HCT116 (cell line): ENCODE data around the gene TPP1. TPM values are rescaled to one million over a fixed set of nuclear protein-coding genes. Genes with fewer than 3 reads are reported as not detected.
A peak's percentile ranks its signal among the peaks of the same experiment; 100 is the strongest.

ENCODE experiments used
- ATAC-seq: fragments of 200-7000 bp; cut with Tn5 transposase; 2 replicates; pipeline ENCODE4 v1.9.1; 2020; ENCODE audit warnings: mild to moderate bottlenecking, moderate library complexity
- Bru-seq: library from RNA; stranded (reverse); fragments of 400-500 nt; gene quantifications from one replicate; lab custom pipeline; 2021; lab: Mats Ljungman, UMichigan
- BruChase-seq, 2 experiments: library from RNA; stranded (reverse); fragments of 400-500 nt; gene quantifications; one replicate each; lab custom pipeline; 2021; lab: Mats Ljungman, UMichigan
- BruUV-seq: library from RNA; stranded (reverse); fragments of 400-500 nt; replicated peaks from 2 replicates; lab custom pipeline; 2021; lab: Mats Ljungman, UMichigan
- CTCF ChIA-PET: fragments of 300-600 bp; sonication (Branson Sonifier 250); formaldehyde crosslinking; loops from one replicate; lab custom pipeline; 2021; ENCODE audit warnings: antibody characterized with exemption; lab: Charles Lee
- POLR2A ChIA-PET: fragments of 300-600, 350-600 bp; sonication (Branson Sonifier 250); formaldehyde crosslinking; loops from one replicate; lab custom pipeline; 2021; ENCODE audit warnings: antibody characterized with exemption; lab: Charles Lee
- RAD21 ChIA-PET, 2 experiments: fragments of 300-600 bp; sonication (Branson Sonifier 250); formaldehyde crosslinking; loops; one replicate each; lab custom pipeline; 2023; ENCODE audit warnings: low total read pairs in 2 of 2; ENCODE audit not compliant: uncharacterized antibody in 2 of 2, unreplicated experiment in 2 of 2, low non-redundant PET in 1 of 2; lab: Charles Lee
- DNase-seq: peaks from one replicate; pipeline ENCODE4 v3.0.0-alpha.2; 2010; ENCODE audit warnings: low read depth, low spot score
- H2AFZ ChIP-seq: fragments of 200-600 bp; shearing (Covaris generic), sonication (generic); 2 replicates; pipeline ENCODE4 v1.6.1; 2017; ENCODE audit warnings: low read depth, mixed run types, mixed read lengths, antibody characterized with exemption, low read length; ENCODE audit not compliant: poor library complexity, severe bottlenecking
- H3K27ac ChIP-seq: 2 replicates; pipeline ENCODE4 v1.5.1; 2012; ENCODE audit warnings: low read depth, low read length
- H3K27me3 ChIP-seq: fragments of 200-600 bp; sonication (generic); 2 replicates; pipeline ENCODE4 v1.6.1; 2016; ENCODE audit warnings: mixed run types, low read length, mixed read lengths; ENCODE audit not compliant: insufficient read depth
- H3K36me3 ChIP-seq, 2 experiments: fragments of 200-500 bp in 1 of 2; fragments of 200-600 bp in 1 of 2; sonication (Bioruptor generic) in 1 of 2; sonication (generic) in 1 of 2; 2 replicates each; pipeline versions ENCODE4 v1.5.1 to v1.6.1; 2014 to 2016; ENCODE audit warnings: low read length in 2 of 2, inconsistent platforms in 1 of 2, mixed read lengths in 1 of 2, mixed run types in 1 of 2; ENCODE audit not compliant: insufficient read depth in 2 of 2, control insufficient read depth in 1 of 2
- H3K4me1 ChIP-seq, 2 experiments: fragments of 200-600 bp in 1 of 2; sonication (generic) in 1 of 2; 2 replicates each; pipeline versions ENCODE4 v1.5.1 to v1.6.1; 2012 to 2017; ENCODE audit warnings: low read length in 2 of 2, inconsistent platforms in 1 of 2, mild to moderate bottlenecking in 1 of 2, mixed read lengths in 1 of 2, mixed run types in 1 of 2, moderate library complexity in 1 of 2; ENCODE audit not compliant: insufficient read depth in 2 of 2, control insufficient read depth in 1 of 2
- H3K4me2 ChIP-seq: fragments of 200-600 bp; sonication (generic); 2 replicates; pipeline ENCODE4 v1.6.1; 2017; ENCODE audit warnings: mixed run types, low read length, mixed read lengths
- H3K4me3 ChIP-seq, 2 experiments: fragments of 200-600 bp in 1 of 2; sonication (generic) in 1 of 2; replicated peaks in 1 of 2; 2 replicates each; pipeline ENCODE4 v1.5.1; 2011 to 2016; ENCODE audit warnings: low read length in 2 of 2, control low read depth in 1 of 2, low read depth in 1 of 2, mild to moderate bottlenecking in 1 of 2, mixed read lengths in 1 of 2, mixed run types in 1 of 2
- H3K79me2 ChIP-seq: fragments of 200-600 bp; sonication (generic); 2 replicates; pipeline ENCODE4 v1.6.1; 2017; ENCODE audit warnings: mild to moderate bottlenecking, mixed run types, low read length, moderate library complexity, mixed read lengths; ENCODE audit not compliant: insufficient read depth
- H3K9ac ChIP-seq: fragments of 200-600 bp; sonication (generic); 2 replicates; pipeline ENCODE4 v1.6.1; 2016; ENCODE audit warnings: low read length, mixed read lengths
- H3K9me2 ChIP-seq: fragments of 200-600 bp; sonication (generic), shearing (Covaris generic); 2 replicates; pipeline ENCODE4 v1.6.1; 2017; ENCODE audit warnings: mixed run types, mild to moderate bottlenecking, moderate library complexity; ENCODE audit not compliant: insufficient read depth
- H3K9me3 ChIP-seq, 2 experiments: fragments of 200-500 bp in 1 of 2; fragments of 200-600 bp in 1 of 2; sonication (Bioruptor generic) in 1 of 2; sonication (generic) in 1 of 2; 2 replicates each; pipeline ENCODE4 v1.6.1; 2014 to 2017; ENCODE audit warnings: low read length in 2 of 2, mixed read lengths in 2 of 2, inconsistent platforms in 1 of 2, low read depth in 1 of 2, mild to moderate bottlenecking in 1 of 2, mixed run types in 1 of 2, moderate library complexity in 1 of 2; ENCODE audit not compliant: control insufficient read depth in 1 of 2, insufficient read depth in 1 of 2
- H4K20me1 ChIP-seq: fragments of 200-600 bp; sonication (generic), shearing (Covaris generic); 2 replicates; pipeline ENCODE4 v1.6.1; 2017; ENCODE audit warnings: mixed run types, mild to moderate bottlenecking, moderate library complexity; ENCODE audit not compliant: insufficient read depth
- CEBPB ChIP-seq: IDR thresholded peaks from 2 replicates; pipeline ENCODE4 v1.6.1; 2012; ENCODE audit warnings: low read depth
- JUND ChIP-seq: IDR thresholded peaks from 2 replicates; pipeline ENCODE4 v1.6.1; 2012
- POLR2A ChIP-seq: IDR thresholded peaks from 2 replicates; pipeline ENCODE4 v1.7.0; 2011; ENCODE audit warnings: borderline replicate concordance; ENCODE audit not compliant: insufficient read depth, insufficient read length; ENCODE audit errors: extremely low read depth
- POLR2AphosphoS5 ChIP-seq: IDR thresholded peaks from 2 replicates; pipeline ENCODE4 v1.6.1; 2011; ENCODE audit warnings: mild to moderate bottlenecking, low read depth, low read length, moderate library complexity
- SIN3A ChIP-seq: IDR thresholded peaks from 2 replicates; pipeline ENCODE4 v1.6.1; 2012; ENCODE audit warnings: low read depth
- SP1 ChIP-seq: IDR thresholded peaks from 2 replicates; pipeline ENCODE4 v1.6.1; 2012; ENCODE audit warnings: low read depth
- intact Hi-C: fragments of 100-400 bp; cut with micrococcal nuclease; formaldehyde crosslinking; loops from 2 replicates; pipeline ENCODE4 v1.10.0; 2022
- long read RNA-seq: library from polyadenylated mRNA; unstranded; transcript quantifications from one replicate; pipeline ENCODE4 v2.0.0, GENCODE V29; 2021; ENCODE audit not compliant: unreplicated experiment
- polyA plus RNA-seq: library from polyadenylated mRNA; unstranded; fragments of >200 nt; gene quantifications from 2 replicates; pipeline ENCODE4 v1.2.1, GENCODE V29; 2012; ENCODE audit warnings: missing spikeins
- total RNA-seq: library from RNA; stranded (reverse); gene quantifications from one replicate; pipeline ENCODE4 v1.2.1, GENCODE V29; 2021; ENCODE audit not compliant: unreplicated experiment
- TF ChIP-seq, protein P1 (sequence below): IDR thresholded peaks from 2 replicates; pipeline ENCODE4 v1.6.1; 2012

TPP1 gene
- total RNA-seq (44.7 TPM), Bru-seq, nascent RNA (percentile 73 among the genes with signal in this experiment), BruChase-seq, experiment 1, labeled RNA remaining after a 6-hour chase (percentile 94 among the genes with signal in this experiment), BruChase-seq, experiment 2, labeled RNA remaining after a 2-hour chase (percentile 91 among the genes with signal in this experiment)
- 43.6 and 44.2 TPM in 2 replicates for polyA plus RNA-seq
- long read RNA-seq, transcript TPP1-201 (13 exons, 3,560 nt) = major isoform, 16 of 40 reads
- long read RNA-seq, partial matches to known transcripts = 10 of 40 reads
- long read RNA-seq, other reads (novel, unspliced or antisense) = 8 of 40 reads

DNA sequence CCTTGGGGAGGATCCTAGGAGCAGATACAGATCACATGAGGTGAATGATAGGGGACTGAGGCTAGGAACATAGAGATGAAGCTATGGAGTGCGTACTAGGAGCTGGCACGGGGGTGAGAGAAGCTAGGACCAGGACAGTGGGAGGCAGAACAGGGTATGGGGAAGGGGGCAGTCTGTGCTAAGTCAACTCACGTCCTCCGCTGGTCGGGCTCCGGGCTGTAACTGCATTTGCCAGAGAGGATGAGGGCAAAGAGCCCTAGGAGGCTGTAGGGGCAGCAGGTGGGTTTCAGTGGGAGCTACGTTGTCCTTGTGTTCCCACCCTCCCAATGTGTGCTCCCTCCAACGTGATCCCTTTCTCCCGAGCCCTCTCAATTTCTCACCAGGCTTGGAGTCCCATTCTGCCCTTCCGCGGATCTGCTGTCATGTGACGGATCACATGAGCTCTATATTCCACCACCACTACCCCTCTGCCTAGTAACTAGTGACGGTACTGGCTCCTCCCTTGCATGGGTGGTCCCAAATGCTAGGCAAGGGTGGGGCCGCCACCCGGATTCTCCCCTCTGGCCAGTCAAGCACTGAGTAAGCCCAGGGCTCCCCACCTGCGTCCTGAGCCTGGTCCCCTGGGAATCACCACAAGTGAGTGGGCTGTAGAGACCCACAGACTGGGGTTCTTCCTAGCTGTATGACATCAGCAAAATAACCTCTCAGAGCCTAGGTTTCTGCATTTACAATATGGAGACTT, at the start of gene TPP1:
Gene TPP1, minus strand, starts transcription at position 419 of the 742 bp plus-strand sequence. Its CDS starts 22 bp downstream, at position 397.
- Histone ChIP-seq H3K27ac (peak within 1 kb of the TSS; percentile 36; the same call in 1 of the 2 replicates), H3K79me2 (peaks cover 11% of the 10 kb centered on the region; the same call in 1 of the 2 replicates), H3K4me1 (peaks cover 5 to 15% of the 10 kb centered on the region in 2 experiments; a peak in 3 of 4 replicates), H3K9me3 (no peaks in the 10 kb centered on the region), H3K27me3 (no peaks in the 10 kb centered on the region), H4K20me1 (no peaks in the 10 kb centered on the region), H3K4me2 (peak within 1 kb of the TSS; percentile 77), H3K9ac (peak within 1 kb of the TSS; percentile 64), H3K4me3 (peak within 1 kb of the TSS; percentile 74 to 96), H3K9me2 (no peaks in the 10 kb centered on the region), H2AFZ (peak within 1 kb of the TSS; percentile 66), H3K36me3 (peaks cover 0 to 4% of the 10 kb centered on the region in 2 experiments; a peak in 1 of 4 replicates)
- ChIA-PET RAD21 (no interaction called here), CTCF (interaction anchor here (1.0 to 1.5 kb wide), 4 partner anchors 49 to 231 kb away, joined by 3 to 4 read pairs (median 3); partner anchors contain the start of gene MRPL17), POLR2A (interaction anchor here (1.0 to 1.6 kb wide), 6 partner anchors 9 to 240 kb away, joined by 3 to 5 read pairs (median 3); partner anchors contain the start of gene MRPL17)
- TSS peak; percentile 58 for BruUV-seq
- intact Hi-C loops = no loop called here
- TF ChIP-seq, protein P1, sequence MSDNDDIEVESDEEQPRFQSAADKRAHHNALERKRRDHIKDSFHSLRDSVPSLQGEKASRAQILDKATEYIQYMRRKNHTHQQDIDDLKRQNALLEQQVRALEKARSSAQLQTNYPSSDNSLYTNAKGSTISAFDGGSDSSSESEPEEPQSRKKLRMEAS = peak; percentile 56
- no peak for TF ChIP-seq JUND
- no peak for TF ChIP-seq CEBPB
- peak; percentile 84 for TF ChIP-seq SIN3A
- peak; percentile 52 for TF ChIP-seq SP1
- TF ChIP-seq POLR2A = peak; percentile 31
- peak; percentile 80 for TF ChIP-seq POLR2AphosphoS5
- DNase-seq (peak; percentile 90), ATAC-seq (peak; percentile 99)
